GM10847 (cell line): ENCODE results near the gene SMAD7.

ENCODE experiments used
- POLR2A ChIP-seq: IDR thresholded peaks from 2 replicates; pipeline ENCODE4 v1.6.1; 2011; ENCODE audit not compliant: insufficient read length; ENCODE audit errors: extremely low read depth

SMAD7 gene

GRCh38 chr18:48885266-48885923 lies 65.4 kb downstream of the SMAD7 start:
- no peak for TF ChIP-seq POLR2A

- no peak for TF ChIP-seq POLR2A
Measured at GRCh38 chr18:48884771-48885170, 66.0 kb downstream of the SMAD7 start.

DNA sequence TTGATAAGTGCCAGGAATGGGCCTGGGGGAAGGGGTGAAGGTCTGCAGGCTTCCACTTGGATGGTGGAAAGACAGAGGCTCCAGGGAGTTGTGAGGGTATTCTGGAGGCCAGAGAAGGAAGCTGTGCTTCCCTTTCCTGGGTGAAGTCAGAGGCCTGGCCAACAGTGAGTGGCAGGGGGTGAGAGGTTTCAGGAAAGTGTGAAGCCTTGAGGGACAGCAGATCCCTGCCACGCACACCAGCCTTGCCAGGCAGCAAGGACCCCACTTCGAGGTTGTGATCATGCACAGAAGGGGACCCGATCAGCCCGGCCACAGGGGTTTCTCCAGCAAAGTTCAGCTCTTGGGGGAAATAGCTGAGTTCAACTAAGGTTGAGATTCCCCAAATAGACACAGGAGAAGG lies 66.5 kb downstream of the SMAD7 start:
- TF ChIP-seq POLR2A, result no peak

- TF ChIP-seq POLR2A, result no peak
Measured at GRCh38 chr18:48882379-48882778, 68.4 kb downstream of the SMAD7 start.

DNA sequence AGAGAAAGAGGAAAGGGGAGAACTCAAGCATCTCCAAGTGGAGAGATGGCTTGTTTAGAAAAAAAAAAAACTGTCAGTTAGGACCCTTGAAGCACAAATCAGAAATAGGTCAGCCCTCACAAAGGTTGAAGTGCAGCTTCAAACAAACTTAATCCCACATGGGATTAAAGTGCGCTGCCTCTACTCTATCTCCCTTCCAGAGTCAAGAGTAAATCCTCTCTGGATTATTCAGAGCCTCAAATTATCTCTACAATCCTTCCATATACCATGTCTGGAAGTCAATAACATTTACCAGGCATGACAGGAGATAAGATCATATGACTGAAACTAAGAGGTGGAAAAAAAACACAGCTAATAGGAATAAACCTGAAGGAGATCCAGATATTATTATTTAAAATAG lies 69.8 kb downstream of the SMAD7 start:
- TF ChIP-seq POLR2A, result no peak

DNA sequence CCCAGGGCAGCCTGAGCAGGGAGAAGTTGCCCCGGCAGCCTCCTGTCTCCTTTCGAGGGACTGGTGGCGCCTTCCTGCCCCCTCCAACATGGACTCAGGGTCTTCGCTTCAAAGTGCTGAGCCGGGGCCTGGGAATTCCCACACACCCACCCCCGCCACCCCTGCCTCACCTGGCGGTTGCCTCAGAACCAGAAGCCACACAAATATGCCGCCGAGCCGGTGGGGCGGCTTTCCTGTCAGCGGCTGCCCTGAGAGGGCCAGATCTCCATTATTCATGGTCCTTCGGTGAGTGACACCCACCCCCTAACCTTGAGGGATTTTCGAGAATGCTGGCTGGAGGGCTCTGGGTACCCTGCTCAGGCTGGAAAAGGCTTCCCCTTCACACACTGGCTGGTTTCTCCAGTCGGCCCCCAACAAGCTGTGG lies 71.7 kb downstream of the SMAD7 start:
- no peak for TF ChIP-seq POLR2A

DNA sequence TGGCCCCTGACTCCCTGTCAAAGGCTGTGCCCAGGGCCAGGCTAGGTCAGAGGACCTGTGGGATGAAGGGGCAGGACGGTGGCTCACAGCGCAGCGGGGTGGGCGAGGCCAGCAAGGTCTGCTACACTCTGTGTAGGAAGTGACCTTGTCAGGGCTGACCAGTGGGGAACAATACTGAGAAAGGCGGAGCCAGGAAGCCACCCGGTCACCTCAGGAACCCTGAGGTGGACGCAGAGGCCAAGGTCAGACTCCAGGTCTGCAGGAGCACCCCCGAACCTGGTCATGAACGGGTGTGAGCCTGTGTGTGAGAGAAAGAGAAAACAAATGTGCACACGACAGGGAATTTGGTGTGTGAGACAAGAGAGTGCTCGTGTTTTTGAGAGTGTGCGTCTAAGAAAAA lies 72.3 kb downstream of the SMAD7 start:
- TF ChIP-seq POLR2A, result no peak

- no peak for TF ChIP-seq POLR2A
Measured at GRCh38 chr18:48877941-48878340, 72.8 kb downstream of the SMAD7 start.

GRCh38 chr18:48876590-48876989 lies 74.2 kb downstream of the SMAD7 start:
- no peak for TF ChIP-seq POLR2A

DNA sequence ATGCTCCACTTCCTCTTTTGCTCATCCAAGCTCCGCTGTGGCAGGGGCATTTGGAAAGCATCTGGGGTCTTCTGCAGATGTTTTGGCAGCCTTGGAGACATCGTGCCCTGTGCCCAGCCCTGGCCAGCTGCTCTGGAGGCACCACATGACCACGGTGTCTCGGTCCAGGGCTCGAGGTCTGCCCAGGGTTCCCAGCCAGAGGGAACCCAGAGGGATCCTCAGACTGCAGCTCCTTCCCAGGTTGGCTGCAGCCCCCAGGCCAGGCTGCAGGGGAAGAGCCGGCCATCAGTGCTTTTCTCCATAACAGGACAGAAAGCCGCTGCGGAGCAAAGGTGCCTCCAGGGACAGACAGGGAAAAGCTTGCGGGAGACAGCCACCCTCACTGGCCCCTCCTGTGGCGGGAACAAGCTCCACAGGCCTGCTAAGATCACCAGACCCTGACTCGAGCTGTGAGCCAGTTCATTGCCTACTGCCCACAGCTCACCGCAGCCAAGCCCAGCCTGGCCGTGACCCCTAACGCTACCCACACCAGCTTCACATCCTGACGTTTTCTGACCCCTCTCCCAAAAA lies 74.7 kb downstream of the SMAD7 start:
- no peak for TF ChIP-seq POLR2A

- no peak for TF ChIP-seq POLR2A
Measured at GRCh38 chr18:48875314-48875941, 75.3 kb downstream of the SMAD7 start.

- no peak for TF ChIP-seq POLR2A
Measured at GRCh38 chr18:48874701-48875162, 76.0 kb downstream of the SMAD7 start.

DNA sequence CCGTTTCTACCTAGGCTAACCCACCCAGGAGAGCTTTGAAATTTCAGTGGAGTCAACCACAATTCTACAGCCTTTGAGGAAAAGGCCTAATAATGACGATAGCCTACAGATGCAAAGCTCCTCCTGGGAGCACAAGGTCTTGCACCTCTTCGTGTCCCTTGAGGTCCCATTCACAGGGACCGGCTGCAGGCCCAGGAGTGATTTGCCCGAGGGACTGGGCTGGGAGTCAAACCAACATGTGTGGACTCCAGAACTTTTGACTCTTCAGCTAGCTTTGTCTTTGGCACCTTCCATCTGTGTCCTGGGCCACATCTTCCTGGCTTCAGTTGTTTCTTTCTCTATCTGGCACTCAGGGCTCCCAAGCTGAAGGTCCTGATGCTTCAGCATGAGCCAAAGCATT lies 76.5 kb downstream of the SMAD7 start:
- no peak for TF ChIP-seq POLR2A

DNA sequence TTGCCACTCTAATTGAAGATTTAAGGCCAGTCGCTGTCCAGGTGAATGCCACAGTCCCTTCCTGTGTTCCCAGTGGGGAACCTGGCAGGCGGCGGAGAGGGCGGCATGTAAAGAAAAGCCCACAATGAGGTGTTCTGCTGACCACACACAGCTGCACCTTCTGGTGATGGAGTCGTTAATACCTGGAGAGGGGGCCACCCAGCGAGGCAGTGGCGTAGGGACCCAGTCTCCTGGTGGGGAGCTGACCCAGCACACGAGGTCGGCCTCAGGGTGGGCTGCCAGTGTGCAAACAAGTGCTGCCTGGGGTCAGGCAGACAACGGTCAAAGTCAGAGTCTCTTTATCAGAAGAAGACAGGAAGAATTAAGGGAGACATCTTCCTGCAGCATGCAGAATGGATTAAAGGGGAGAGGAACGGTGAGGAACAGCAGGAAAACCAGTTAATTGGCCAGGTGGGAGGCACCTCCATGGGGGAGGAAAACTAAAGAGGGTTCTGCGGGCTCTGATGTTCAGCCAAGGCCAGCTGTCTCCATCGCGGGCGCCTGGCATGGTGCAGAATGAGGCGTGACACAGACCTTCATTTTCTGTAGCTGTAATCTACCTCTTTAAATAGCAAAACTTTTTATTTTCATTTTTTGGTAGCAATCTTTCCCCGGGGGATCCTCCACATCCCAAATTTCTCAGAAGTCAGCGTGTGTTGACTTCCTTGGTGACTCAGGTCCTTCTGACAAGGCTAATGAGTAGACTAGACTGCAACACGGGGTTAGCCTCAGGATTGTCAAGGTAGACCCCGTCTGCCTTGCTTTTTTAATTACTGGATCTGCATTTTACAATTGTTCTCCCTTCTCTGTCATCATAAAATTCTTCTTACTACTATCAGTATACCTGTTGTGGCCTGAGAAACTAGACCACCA lies 78.3 kb downstream of the SMAD7 start:
- no peak for TF ChIP-seq POLR2A

DNA sequence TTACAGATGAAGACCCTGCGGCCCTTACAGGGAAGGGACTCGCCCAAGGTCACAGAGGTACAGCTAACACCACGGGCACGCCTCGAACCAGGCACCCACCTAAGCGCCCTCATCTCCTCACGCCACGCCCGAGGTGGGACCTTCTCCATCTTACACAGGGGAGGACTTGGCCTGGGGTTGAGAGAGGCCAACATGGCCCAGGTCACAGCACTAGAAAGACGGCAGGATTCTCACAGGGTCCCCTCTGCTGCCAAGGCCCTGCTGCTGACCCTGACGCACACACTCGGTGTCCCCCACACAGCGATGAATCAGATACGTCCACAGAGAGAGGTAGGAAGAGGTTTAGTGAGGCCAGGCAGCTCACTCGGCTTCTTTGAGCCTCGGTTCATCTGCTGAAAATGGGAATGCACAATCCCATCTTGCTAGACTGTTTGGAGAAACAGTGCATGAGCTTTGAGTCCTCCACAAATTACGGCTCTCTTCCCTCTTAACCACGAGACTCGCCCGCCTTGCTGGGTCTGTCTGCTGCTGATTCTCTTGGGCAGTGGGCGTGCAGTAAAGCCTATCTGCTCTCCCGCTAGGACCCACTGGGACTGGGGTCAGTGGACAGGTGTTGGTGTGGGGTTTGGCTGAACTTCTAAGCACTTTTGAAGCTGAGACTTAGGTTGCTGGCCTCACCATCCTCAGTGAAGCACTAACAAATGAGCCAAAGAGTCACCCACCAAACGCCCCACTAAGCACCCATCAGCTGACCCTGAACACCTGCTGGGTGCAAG lies 79.2 kb downstream of the SMAD7 start:
- TF ChIP-seq POLR2A, result no peak
